ENCODE measurements around the gene HS3ST2.
"Not testable (repeated sequence)": the region's sequence is repeated elsewhere in the genome, so short reads cannot be mapped to it uniquely, and the experiment has no call there.

The HS3ST2 gene

DNA sequence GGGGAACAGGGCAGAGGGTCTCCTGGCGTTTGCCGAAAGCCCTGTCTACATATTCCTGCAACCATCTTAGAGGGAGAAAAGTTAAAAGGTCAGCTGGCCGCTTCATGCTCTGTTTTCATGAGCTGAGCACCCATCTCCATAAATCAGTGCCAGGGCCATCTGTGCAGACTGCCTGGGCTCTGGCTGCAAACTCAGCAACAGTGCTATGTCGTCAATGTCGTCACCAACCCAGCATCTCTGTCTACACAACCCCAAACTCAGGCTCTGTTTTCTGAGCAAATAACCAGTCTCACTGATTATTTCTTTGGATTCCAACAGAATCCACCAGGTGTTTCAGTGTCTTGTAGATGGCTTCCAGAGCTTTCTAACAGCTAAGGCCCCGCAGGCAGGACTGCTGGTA is 65.0 kb downstream of the HS3ST2 start:
- no peak for DNase-seq (ENCODE audit: low read depth)

DNA sequence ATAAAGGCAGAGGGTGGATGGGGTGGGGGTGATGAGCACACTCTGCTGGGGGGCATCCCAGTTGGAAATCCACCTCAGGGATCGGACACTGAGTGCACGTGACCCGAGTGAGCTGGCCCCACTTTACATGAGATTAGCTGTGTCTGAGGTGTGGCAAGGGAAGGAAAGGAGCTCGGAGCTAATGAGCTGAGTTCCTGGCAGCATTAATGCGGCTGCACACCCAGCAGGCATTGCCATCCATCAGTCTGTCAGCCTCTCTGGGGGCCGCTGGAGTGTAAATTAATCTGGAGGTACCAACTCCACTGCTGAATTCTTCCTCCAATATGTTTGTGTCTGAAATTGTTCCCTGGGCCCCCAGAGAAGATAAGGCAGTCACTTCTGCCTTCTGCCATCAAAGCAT is 65.5 kb downstream of the HS3ST2 start:
- DNase-seq (ENCODE audit: low read depth) = no peak

DNA sequence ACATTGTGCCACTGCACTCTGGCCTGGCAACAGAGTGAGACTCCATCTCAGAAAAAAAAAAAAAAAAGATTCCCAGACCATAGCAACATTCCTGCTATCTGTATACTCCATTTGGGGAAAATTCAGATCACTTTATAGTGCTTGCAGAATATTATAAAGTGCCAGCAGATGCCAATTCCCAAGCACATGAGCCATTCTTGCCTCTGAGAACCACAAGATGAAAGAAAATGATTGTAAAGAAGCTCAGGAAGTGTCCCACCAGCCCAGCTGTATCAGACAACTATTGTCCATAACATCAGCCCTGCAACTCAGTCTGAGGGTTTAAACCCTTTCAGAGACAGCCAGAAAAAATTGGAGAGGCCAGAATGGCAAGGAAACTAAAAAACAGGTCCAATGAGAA is 69.0 kb downstream of the HS3ST2 start:
- DNase-seq (ENCODE audit: low read depth) = no peak

DNA sequence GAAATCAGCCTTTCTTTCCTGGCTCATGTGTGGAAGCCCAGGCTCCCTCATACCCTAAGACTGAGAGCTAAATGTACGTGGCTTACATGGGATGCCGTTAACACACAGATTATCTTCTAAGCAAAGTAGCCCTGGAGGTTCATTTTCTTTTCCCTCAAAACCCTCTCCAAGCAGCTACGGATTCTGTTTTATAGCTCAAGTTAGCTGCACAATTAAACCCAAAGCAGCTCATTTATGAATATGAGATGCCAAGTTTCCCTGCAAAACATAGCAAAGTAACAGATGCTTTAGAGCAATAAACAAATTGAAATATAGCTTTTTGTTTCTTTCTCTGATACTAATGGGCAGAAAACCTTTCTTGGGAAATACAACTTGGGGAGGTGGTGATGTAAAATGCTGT is 72.0 kb downstream of the HS3ST2 start:
- no peak for DNase-seq (ENCODE audit: low read depth)

DNA sequence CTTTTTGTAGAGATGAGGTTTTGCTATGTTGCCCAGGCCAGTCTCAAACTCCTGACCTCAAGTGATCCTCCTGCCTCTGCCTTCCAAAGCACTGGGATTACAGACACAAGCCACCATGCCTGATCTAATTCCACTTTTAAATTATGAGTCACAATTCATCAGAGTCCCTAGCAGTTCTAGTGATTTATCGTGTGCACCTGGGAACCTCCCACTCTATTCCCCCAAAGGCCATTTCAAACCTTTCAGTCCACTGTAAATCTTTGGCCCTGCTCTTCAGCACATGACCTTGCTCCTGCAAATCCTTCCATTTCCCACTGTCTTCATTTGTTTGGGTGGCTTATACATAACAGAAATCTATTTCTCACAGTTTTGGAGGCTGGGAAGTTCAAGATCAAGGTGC is 73.0 kb downstream of the HS3ST2 start:
- DNase-seq (ENCODE audit: low read depth) = no peak

DNA sequence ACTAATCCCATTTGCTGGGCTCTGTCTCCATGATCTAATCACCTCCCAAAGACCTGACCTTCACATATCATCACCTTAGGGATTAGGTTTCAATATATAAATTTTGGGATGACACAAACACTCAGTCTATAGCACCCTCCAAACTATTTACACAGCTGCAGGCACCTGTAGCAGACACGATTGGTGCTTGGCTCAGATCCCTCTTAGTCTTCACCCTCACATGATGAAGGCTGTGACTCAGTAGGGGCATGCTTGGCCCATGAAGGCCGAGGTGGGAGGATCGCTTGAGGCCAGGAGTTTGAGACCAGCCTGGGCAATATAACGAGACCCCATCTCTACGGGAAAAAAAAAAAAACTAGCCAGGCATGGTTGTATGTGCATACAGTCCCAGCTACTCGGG is 73.5 kb downstream of the HS3ST2 start:
- no peak for DNase-seq (ENCODE audit: low read depth)

DNA sequence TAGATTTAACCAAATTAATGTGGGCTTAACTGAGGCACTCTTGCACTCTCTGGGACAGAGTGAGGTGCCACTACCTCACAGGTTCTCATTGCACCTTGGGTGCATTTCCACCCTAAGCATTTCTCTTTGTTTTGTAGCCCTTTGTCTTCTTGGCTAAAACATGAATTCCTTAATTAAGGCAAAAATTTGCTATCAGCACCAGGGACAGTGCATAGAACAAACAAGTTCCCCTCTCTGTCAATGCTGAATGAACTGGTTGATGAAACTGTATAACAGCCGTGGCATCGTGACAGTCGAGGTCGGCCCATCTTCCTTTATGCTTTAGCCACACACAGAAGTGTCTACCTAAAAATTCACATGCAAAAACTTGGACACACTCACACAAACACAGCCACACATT is 74.8 kb downstream of the HS3ST2 start:
- DNase-seq (ENCODE audit: low read depth) = peak; percentile 5

DNA sequence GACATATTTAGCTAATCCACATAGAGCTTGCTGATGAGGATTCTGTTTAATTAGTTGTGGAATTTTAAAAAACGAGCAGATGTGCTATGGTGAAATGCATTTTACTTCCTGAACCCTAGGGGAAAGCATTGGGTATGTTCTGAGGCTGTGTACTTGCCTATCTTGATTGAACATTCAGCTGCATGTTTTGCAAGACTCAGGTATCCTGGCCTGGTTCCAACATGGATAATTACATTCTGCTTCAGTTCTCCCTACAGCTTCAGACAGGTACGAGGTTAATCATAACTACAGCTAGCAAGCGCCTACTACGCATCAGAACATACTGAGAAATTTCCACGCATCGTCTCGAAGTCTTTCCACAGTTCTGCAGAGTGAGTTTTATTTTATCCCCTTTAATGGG is 77.0 kb downstream of the HS3ST2 start:
- no peak for DNase-seq (ENCODE audit: low read depth)

DNA sequence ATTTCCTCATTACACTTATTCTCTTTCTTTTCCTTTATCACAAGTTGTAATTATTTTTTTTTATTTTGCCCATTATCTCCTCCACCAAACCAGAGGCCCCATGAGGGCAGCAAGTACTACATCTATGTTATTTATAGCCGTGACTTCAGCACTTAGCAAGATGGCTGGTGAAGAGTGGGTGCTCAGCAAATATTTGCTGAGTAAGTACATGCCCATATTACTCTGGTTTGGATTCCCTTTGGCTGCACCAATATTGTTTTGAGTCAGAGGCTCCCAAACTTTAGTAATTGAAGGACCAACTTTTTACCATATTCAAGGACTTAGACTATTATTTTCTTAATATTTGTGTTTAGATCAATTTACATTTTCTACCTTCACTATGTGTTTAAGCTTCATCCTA is 83.2 kb downstream of the HS3ST2 start:
- no peak for DNase-seq (ENCODE audit: low read depth)

DNA sequence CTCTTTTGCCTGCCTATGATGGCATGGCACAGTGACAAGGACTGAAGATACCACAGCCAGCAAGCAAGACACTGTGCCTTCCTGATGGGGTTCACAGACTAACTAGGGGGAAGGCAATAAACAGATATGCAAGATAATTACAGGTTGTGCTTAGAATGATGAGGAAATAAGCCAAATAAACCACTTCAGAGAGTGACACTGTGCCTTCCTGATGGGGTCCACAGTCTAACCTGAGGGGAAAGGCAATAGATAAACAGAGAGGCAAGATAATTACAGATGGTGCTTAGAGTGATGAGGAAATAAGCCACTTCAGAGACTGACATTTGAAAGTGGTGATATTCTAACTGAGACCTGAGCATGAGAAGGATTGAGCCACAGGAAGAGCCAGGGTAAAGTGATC is 84.2 kb downstream of the HS3ST2 start:
- no peak for DNase-seq (ENCODE audit: low read depth)

DNA sequence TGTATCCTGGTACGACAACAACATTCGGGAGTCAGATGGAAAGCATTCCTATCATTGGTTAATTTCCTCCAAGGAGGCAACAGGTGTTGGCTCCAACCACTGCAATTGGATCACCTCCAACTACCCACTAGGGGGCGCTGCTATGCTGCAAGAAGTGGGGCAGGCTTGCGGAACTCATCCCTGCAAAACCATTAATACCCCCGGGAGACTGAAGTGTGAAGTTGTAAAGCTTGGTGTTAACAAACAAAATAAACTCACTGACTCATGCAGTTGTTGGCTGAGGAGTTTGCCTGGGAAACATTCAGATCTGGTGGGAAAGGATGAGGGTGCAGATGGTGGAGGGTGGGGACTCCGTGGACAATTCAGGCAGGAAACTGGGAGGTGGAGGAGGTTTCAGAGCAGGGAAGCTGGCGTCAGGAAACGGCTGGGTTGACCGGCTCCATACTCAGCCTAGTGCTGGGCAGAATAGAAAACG is 84.9 kb downstream of the HS3ST2 start:
- peak; percentile 60 for DNase-seq (ENCODE audit: low read depth)

DNA sequence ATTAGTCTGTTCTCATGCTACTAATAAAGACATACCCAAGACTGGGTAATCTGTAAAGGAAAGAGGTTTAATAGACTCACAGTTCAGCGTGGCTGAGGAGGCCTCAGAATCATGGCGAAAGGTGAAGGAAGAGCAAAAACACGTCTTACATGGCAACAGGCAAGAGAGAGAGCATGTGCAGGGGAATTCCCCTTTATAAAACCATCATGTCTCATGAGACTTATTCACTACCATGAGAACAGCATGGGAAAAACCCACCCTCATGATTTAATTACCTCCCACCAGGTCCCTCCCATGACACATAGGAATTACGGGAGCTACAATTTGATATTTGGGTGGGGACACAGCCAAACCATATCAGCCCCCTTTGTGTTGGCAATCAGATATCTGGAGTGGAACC is 85.6 kb downstream of the HS3ST2 start:
- not testable (repeated sequence) for DNase-seq (ENCODE audit: low read depth)

DNA sequence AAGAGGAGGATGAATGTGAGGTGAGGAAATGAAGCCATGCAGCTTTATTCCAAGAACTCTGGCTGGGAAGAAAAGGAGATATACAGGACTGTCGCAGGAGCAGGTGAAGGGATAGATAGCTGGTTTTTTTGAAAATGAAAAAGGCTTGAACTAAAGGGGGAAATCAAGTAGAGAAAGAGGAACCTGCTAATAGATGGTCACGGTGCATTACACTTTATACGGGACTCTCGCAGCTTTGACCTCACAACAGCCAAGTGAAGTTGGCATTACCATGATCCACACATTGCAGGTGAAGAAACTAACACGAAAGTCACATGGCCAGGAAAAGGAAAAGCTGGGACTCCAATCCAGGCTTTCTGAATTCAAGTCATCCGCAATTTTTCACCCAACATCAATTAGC is 86.9 kb downstream of the HS3ST2 start:
- no peak for DNase-seq (ENCODE audit: low read depth)

DNA sequence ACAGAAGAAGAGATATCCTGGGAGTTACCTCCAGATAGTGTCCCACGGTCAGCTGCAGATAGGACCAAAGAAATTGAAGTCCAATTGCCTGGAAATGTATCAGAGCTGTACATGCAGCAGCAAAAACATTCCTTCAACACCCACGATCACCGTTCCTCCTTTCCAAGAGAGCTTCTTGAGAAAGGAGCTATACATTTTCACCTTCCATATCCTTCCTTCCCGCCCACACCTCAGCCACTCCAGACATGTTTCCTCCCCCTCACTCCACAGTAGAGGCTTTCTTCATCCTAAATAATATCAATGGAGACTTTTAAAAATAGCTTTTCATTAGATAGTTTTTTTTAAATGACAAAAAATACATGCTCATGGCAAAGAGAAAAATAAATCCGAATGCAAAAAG is 87.6 kb downstream of the HS3ST2 start:
- DNase-seq (ENCODE audit: low read depth) = no peak

DNA sequence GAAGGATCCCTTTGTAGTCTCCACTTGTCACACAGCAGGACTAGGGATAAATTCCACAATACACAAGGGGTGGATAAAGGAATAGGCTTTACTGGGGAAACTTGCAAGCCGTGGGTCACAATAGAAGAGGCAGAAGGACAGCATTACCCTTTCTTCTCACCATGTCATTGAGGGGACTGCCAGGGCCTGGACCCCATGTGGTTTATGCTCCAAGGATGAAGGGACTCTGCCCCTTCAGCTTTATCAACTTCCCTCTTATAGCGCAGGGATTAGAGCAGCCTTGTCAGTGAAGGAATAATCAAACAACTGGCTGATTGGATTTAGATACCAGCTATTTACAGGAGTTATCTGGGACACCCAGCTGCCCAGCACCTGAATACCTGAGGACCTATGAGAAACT is 89.8 kb downstream of the HS3ST2 start:
- no peak for DNase-seq (ENCODE audit: low read depth)

DNA sequence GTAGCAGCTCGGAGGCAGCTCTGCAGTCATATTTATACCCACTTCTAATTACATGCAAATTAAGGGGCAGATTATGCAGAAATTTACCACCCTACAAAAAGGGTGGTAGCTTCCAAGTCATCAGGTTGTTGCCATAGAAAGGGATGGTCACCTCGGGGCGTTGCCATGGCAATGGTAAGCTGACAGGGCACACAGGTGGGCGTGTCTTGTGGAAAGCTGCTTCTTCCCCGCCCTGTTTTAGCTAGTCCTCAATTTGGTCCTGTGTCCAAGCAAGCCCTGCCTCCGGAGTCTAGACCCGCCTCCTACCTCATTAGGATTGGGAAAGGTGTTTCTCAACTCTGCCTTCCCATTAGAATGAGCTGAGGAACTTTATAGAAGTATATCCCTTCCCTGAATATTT is 98.7 kb downstream of the HS3ST2 start:
- DNase-seq (ENCODE audit: low read depth) = no peak

DNA sequence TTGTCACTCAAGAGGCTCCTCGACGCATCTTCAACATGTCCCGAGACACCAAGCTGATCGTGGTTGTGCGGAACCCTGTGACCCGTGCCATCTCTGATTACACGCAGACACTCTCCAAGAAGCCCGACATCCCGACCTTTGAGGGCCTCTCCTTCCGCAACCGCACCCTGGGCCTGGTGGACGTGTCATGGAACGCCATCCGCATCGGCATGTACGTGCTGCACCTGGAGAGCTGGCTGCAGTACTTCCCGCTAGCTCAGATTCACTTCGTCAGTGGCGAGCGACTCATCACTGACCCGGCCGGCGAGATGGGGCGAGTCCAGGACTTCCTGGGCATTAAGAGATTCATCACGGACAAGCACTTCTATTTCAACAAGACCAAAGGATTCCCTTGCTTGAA is 101.0 kb downstream of the HS3ST2 start:
- no peak for DNase-seq (ENCODE audit: low read depth)

DNA sequence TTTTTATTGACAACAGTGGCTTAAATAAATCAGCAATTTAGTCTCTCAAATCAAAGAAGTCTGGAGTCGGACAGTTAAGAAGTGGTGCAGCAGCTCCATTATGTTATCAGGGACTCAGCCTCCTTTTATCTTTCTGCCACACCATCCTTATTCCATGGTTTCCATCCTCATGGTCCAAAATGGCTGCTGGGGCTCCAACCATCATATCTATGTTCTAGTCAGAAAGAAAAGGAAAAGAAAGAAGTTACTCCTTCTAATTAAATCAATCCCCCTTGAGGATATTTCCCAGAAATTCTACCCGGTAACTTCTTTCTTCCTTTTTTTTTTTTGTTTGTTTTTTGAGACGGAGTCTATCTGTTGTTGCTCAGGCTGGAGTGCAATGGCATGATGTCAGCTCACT is 109.5 kb downstream of the HS3ST2 start:
- DNase-seq (ENCODE audit: low read depth) = no peak

DNA sequence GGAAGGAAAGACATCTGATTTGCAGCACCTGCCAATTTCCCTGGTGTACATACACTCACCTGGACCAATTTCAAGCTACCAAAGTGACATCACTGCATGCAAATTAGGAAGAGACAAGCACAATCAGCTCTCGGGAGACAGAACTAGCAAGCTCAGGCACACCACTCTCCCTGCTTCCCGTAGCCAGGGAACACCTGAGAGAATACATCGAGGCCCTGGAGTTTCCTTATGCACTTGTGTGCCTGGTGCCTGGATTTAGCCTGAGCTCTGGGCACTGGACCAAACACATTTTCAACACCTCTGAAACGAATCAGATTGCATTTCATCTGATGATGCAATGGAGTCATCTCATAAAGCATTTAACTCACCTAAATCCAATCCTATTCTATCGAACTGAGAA is 110.5 kb downstream of the HS3ST2 start:
- no peak for DNase-seq (ENCODE audit: low read depth)

DNA sequence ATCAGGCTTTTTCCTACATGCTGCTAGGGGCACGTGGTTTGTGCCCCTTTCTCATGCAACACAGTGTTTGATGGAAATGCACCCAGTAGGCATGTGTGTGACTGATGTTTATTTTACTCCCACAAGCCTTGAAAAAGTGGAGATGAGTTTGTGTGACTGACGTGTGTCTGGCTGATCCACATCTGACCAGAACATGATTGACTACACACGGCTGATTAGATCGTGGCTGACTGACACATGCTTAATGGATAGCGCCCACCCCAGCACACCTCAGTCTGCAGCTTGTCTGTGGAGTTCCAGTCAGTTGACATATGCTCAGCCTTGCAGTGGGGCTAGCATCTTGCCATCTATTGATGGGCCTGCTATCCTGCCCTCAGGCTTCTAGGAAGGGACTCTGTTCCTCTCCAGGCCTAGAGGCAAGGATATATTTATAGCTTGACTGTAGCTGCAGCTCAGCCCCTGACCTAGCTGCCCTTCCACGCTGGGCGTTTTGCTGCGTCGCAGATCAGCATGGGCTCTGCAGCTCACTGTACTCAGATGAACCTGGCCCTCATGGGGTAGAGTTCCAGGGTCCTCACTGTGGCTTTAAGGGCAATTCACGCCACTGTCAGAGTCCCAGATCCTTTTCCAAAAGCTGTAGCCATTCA is 112.3 kb downstream of the HS3ST2 start:
- DNase-seq (ENCODE audit: low read depth) = no peak

DNA sequence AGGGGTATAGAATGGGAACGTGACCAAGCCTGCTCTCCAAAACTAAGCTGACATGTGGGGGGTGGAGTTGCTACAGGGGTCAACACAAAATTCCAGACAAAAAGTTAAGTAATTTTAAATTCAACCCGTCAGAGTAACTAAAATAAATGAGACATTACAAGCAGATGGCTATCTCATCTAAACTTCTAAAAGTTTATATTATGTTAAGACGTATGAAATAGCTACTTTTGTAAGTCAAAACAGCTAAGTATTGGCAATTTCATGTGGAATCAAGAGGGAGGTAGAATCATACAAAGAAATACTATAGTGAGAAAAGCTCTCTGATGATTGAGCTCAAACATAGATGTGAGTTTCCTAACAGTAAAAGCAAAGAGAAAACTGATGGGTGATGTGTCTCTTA is 113.3 kb downstream of the HS3ST2 start:
- DNase-seq (ENCODE audit: low read depth) = no peak

DNA sequence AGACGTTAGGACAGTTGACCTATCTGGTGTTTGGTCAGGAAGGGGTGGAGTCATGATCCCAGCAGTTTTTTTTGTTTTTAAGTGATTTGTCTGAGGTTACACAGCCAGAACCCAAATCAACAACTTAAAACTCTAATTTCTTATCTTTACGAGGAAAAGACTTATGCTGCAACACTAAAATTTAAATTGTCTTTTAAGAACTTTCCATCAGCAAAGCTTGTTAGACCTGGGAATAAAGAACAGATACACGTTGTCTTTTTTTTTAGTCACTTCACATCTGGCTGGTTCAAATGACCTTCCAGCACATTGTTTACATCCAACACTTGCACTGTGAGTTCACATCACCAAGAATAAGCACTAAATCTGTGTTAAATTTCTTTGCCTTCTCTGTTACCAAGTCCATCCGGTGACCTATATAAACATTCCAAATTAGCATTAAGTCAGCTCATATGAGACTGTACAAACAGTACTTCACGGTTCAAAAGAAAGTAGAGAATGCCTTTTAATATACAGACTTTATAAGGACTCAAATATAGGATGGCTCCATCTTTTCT is 115.0 kb downstream of the HS3ST2 start:
- DNase-seq (ENCODE audit: low read depth) = no peak

DNA sequence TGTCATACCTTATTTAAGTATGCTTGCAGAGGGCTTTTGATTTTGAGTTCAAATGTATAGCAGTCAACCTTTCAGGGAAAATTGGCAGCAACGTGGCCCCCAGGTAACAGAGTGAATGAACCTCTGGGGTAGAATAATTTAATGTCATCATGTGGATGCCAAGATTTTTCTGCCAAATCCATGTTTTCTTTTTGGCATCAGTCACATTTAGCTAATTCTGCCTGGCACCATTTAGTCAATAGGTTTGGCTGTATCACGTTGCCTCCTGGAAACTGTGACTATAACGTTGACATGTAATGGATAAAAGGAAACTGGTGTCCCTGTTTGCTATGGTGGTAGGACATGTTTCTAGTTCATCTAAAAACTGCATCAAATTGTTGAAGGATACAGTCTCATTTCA is 115.5 kb downstream of the HS3ST2 start:
- no peak for DNase-seq (ENCODE audit: low read depth)

DNA sequence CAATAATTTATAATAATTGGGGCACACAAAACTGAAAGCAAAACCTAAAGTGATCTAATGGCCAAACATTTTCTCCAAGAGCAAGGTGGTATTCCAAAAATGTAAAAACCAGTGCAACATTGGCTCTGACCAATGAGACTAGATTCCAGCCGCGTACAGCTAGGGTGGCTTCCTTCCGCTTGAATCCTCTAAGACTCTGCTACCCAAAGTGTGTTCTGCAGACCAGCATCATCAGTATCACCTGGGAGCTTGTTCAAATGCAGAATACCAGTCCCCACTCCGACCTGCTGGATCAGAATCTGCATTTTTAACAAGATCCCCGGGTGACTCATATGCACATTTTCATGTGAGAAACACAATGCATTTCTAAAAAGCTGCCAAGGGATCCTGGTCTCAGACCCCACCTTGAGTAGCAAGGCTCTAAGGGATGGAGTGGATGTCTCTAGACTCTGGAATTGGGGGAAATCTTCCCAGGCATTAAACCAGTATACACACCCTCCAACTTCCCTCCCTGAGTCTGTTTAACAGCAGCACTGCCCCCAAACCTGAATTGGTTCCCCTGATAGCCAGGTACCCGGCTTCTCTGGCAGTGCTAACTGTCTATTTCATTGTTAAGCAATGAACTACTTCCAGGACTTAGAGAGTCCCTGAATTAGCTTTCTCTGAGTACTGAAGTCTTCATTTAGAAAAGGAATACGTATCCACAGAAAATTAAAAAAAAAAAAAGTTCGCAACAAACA is 118.2 kb downstream of the HS3ST2 start:
- DNase-seq (ENCODE audit: low read depth) = no peak
